NCI-H1092 (cell line): ENCODE results near the gene ZNF280D.

ENCODE experiments used
- DNase-seq: peaks from one replicate; lab custom pipeline; 2025; lab: John Stamatoyannopoulos, UW

ZNF280D gene

DNA sequence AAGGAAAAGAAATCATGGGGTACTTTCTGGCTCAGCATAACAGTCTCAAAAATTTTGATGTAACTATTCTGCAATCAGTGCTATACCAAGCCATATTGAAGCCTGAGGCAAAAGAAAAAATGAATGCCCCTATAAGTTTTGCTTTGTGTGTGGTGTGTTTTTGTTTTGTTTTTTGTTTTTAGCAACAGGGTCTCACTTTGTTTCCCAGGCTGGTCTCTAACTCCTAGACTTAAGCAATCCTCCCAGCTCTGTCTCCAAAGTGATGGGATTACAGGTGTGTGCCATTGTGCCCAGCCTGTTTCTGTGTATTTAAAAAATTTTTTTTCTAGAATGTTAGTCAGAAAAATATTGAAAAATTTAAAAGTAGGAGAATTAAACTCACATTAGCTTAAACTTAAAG lies 93.2 kb downstream of the ZNF280D start:
- DNase-seq: no peak

DNA sequence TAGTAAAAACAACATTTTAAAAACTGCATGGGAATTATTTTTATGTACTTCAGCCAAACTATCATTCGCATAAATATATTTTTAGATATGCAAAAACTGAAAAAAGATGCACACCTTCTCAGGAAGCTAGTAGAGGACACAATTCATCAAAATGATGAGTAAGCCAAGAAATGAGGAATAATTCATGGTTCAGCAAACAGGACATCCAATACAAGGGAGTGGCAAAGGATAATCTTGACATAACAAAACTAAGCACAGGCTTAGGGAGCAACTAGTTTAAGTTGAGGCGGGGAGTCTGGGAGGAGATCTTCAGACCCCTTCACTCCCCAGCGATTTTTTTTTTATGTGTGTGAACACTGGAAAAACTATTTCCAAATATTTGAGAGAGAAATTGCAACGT lies 93.7 kb downstream of the ZNF280D start:
- DNase-seq: no peak

DNA sequence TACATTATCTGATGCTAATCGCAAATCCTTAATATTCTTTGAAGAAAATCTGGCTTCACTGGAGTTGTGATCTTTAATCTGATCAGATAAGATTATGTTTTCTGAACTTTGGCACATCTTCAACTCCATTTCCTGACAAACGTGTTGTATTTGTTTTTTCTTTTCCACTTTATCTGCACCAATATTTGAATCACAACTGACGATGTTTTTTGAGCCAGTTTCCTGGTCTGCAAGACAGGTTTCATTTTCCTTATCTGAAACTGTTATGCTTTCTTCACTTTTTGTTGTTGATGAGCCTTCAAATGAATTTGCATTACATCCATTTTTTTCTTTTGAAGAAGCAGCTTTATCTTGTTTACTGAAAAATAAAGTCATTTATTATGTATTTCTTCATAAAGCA lies 101.5 kb downstream of the ZNF280D start:
- no peak for DNase-seq

DNA sequence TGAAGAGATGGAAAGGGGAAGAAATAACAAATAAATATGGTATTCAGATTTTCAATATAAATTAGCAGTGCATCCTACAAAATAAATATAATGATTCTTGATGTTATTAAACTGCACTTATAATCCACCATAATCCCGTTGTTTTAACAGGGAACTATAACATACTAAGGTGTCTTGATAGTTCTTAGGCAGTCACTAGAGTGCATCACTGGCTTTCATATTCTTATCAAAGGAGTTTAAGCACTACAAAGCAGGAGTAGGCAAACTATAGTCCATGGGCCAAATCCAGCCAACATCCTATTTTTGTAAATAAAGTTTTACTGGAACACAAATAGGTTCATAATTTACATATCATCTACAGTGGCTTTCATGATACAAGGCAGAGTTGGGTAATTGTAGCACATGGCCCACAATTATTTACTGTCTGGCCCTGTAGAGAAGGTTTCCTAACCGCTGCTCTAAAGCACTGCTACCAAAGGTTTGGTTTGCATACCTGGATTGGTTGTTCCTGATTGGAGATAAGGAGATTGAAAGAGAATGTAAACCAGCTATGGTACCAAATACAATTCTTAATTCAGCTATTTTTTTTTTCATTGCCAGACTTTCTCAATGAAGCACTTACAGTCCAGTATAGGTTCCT lies 104.3 kb downstream of the ZNF280D start:
- no peak for DNase-seq

DNA sequence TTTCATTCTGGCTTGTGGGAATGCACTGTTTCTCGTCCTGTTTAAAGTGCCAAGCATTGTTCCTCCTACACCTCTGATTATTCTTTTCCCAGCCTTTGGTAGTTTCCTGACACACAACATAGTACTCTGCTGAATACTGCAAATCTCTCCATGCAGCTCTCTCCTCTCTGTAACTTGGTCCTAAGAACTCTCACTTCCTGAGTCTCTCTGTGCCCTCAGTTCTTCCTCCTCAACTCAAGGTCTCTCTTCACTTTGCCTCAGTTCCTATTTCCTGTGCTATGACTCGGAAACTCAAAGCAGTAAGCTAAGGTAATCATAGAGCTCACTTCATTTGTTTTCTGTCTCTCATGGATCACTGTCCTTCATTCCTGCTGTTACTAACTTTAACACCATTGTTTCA lies 113.4 kb downstream of the ZNF280D start:
- DNase-seq: no peak

DNA sequence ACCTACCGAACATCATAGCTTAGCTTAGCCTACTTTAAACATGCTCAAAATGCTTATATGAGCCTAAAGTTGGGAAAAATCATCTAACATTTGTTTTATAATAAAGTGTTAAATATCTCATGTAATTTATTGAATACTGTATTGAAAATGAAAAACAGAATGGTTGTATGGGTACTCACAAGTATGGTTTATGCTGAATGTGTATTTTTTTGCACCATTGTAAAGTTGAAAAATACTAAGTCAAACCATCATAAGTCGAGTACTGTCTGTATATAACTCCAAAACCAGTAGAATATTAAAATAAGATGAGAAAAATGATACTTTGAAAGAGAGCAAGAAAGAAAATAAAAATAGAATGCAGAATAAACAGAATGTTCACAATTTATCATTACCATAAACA lies 115.7 kb downstream of the ZNF280D start:
- DNase-seq: no peak

DNA sequence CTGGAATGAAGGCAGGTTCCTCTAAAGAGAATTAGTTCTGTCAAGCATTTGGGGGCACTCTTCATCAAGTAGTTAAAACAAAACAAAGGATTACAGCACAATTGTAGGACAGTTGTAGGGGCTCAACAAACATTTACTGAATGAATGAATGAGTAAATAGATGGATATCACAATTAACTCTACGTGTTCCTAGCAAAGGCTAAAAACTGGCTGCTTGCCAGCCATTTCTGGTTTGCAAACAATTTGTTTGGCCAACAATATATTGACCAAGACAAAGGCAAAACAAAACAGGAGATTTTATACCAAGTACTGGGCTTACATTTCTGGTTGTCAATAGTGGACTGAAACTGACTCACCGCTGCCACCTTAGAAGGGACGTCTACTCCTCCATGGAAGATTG lies 116.8 kb downstream of the ZNF280D start:
- DNase-seq: no peak

DNA sequence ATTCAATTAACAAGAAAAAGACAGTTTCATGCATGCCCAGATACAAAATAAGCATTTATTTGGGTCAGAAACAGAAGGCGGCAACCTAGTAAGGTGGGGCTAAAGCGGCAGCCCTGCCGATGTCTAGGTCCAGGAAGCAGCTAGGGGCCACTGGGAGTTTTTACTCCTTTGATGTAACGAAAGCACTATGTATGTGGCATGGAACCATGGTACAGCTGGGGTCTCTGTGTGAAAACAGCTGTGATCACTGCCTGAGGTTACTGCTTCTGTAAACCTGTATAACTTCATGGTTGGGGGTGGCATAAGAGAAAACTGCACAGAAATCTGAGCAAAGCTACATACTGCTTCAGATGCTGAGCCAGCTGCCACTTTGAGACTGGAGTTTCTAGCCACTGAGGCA lies 119.5 kb downstream of the ZNF280D start:
- DNase-seq: no peak

DNA sequence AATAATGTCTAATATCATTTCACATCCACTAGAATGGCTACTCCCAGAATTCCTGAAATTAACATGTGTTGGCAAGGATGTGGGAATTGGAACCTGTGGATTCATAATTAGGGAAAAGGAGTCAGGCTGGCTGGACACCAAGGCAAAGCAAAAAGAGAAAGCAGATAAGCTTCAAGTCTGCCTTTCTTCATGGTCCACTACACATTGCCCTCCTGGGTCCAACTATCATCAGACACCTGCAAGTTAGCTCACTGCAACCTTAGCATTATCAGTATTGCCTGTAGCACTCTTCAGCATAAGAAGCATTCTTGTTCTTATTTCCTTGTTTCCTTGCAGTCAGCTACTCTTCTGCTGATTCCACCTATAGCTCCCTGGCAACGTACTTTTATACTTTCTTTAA lies 124.3 kb downstream of the ZNF280D start:
- no peak for DNase-seq

DNA sequence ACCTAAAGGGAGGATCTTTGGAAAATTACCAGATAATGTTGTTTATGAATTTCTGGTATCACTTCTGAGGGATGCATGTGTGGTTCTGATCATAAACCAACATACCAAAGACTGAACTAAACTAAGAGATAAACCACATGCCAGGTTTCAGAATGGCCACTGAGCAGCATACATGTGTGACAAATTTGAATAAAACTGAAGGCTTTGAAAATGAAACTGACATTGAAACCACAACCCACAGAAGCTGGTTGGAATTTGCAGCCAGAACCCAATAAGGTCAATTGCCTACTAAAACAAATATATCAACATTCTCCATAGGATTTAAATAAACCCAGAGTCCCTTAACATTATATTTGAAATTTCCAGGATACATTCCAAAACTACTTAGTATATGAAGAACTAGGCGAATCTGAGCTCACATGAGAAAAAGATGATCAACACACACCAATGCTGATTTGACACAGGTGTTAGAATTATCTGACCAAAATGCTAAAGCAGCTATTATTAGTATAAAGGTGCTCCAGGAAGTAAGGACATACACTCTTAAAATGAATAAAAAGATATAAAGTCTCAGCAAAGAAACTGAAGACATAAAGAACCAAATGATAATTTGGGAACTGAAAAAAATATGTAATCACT lies 125.0 kb downstream of the ZNF280D start:
- no peak for DNase-seq

DNA sequence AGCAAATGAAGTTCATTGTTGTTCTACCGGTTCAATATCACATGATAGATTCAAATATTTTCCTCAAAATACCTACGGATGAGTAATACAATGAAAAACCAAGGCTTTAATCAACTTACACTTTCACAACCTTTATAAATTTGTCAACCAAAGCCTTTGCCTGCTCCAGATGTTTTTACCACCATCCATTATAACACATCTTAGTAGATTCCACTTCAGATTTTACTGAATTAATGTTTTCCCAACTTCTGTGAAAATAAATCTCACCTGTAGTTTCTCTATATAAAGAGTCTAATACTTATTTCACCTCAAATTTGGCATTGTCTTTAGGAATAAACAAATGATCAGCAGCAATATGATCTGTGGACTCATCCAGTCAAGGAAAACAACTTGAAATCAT lies 131.1 kb downstream of the ZNF280D start:
- no peak for DNase-seq

DNA sequence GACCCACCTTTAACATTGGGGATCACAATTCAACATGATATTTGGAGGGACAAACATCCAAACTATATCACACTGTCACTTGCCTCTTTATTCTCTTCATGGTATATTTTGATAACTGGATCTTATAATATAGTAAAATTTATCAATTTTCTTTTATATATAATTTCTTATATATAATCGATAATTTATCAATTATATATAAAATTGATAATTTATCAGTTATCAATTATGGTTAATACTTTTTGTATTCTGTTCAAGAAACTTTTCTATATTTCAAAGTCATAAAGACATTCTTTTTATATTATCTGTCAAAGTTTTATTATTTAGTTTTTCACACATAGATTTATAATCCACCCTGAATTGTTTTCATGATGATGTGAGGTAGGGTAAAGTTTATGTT lies 132.9 kb downstream of the ZNF280D start:
- no peak for DNase-seq

DNA sequence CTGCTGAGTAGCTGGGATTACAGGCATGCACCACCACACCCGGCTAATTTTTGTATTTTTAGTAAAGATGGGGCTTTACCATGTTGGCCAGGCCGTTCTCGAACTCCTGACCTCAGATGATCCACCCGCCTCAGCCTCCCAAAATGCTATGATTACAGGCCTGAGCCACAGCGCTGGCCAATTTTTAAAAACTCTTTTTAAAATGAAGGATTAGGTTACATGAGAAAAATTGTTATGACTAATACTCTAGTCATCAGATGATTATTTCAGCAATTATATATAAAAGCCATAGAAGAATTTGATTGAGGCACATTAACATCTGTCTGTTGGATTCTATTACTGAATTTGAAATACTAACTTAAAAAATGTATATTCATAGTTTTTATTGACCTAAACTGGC lies 134.3 kb downstream of the ZNF280D start:
- no peak for DNase-seq

DNA sequence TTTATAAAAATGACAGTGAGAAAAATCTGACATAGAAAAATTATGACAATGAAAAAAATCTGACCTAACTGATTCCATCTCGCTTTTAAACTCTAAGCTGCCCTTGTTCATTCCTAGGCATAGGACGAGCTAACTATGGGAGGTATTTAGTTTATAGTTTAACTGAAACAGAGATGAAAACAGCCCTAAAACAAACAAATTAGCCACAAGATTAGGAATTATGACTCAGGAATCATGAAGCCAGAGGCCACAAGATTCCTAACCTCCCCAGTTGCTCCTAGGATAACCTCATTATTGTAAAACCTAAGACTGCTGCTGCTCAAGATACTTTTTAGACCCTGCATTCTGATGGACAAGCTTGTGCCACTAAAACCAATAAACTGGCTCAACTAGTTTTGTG lies 145.6 kb downstream of the ZNF280D start:
- no peak for DNase-seq

DNA sequence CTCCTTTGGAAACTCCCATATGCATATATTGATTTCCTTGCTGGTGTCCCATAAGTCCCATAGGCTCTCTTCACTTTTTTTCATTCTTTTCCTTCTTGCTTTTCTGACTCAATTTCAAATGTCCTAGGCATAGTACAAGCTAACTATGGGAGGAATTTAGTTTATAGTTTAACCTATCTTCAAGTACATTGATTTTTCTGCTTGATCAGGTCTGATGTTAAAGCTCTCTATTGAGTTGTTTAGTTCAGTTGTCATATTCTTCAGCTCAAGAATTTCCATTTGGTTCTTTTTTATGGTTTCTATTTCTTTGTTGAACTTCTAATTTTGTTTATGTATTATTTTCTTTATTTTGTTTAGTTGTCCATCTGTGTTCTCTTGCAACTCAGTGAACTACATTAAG lies 147.1 kb downstream of the ZNF280D start:
- no peak for DNase-seq

DNA sequence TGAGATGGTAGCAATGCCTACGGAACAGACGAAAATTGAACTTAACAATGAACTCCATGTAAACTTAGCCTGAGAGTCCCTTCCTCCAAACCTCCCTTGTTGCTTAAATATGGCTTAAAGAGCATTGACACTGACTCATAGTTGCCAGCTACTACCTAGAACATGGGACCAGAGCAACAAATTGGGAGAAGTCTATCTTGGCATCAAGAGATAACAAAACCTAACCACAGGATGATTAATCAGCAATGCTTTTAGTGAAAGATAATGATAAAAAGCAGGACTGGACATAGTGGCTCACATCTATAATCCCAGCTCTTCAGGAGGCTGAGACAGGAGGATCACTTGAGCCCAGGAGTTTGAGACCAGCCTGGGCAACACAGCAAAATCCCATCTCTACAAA lies 150.5 kb downstream of the ZNF280D start:
- DNase-seq: no peak
